GM23338 (cell line): ENCODE measurements around the gene DIAPH1.

Source experiments
- CREB1 ChIP-seq: fragments of 250-450 bp; sonication (Bioruptor Pico); IDR thresholded peaks from 2 replicates; pipeline ENCODE4 v1.5.0; 2020; ENCODE audit warnings: low read depth, mild to moderate bottlenecking, moderate library complexity
- CTCF ChIP-seq, 2 experiments: fragments of 200-600 bp in 1 of 2; sonication (generic) in 1 of 2; conservative IDR thresholded peaks; 2 replicates each; pipeline versions ENCODE4 v1.5.1 to v1.6.1; 2016 to 2017; ENCODE audit warnings: antibody characterized with exemption in 2 of 2, low read depth in 2 of 2, mild to moderate bottlenecking in 2 of 2, moderate library complexity in 1 of 2
- EZH2 ChIP-seq: fragments of 200-600 bp; sonication (generic); IDR thresholded peaks from one replicate; pipeline ENCODE4 v1.8.0; 2017; ENCODE audit warnings: antibody characterized with exemption, mild to moderate bottlenecking, low read depth; ENCODE audit not compliant: unreplicated experiment
- EZH2phosphoT487 ChIP-seq: fragments of 200-600 bp; sonication (generic); IDR thresholded peaks from one replicate; pipeline ENCODE4 v1.8.1; 2018; ENCODE audit warnings: antibody characterized with exemption; ENCODE audit not compliant: unreplicated experiment
- POLR2AphosphoS5 ChIP-seq: IDR thresholded peaks from 2 replicates; pipeline ENCODE4 v1.6.1; 2016; ENCODE audit warnings: antibody characterized with exemption, low read depth
- TF ChIP-seq, protein P1 (sequence below): IDR thresholded peaks from one replicate; pipeline ENCODE4 v1.6.1; 2018; ENCODE audit warnings: antibody characterized with exemption; ENCODE audit not compliant: unreplicated experiment

GRCh38 chr5:141559461-141559860, 59.3 kb downstream of the DIAPH1 start:
- TF ChIP-seq CTCF (conservative IDR thresholded peaks at IDR 0.05; ENCODE audit: low read depth in 2 of 2), result no peak
- no peak for TF ChIP-seq EZH2
- TF ChIP-seq POLR2AphosphoS5, result no peak
- no peak for TF ChIP-seq CREB1
- TF ChIP-seq, protein P1, sequence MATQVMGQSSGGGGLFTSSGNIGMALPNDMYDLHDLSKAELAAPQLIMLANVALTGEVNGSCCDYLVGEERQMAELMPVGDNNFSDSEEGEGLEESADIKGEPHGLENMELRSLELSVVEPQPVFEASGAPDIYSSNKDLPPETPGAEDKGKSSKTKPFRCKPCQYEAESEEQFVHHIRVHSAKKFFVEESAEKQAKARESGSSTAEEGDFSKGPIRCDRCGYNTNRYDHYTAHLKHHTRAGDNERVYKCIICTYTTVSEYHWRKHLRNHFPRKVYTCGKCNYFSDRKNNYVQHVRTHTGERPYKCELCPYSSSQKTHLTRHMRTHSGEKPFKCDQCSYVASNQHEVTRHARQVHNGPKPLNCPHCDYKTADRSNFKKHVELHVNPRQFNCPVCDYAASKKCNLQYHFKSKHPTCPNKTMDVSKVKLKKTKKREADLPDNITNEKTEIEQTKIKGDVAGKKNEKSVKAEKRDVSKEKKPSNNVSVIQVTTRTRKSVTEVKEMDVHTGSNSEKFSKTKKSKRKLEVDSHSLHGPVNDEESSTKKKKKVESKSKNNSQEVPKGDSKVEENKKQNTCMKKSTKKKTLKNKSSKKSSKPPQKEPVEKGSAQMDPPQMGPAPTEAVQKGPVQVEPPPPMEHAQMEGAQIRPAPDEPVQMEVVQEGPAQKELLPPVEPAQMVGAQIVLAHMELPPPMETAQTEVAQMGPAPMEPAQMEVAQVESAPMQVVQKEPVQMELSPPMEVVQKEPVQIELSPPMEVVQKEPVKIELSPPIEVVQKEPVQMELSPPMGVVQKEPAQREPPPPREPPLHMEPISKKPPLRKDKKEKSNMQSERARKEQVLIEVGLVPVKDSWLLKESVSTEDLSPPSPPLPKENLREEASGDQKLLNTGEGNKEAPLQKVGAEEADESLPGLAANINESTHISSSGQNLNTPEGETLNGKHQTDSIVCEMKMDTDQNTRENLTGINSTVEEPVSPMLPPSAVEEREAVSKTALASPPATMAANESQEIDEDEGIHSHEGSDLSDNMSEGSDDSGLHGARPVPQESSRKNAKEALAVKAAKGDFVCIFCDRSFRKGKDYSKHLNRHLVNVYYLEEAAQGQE, result no peak
- no peak for TF ChIP-seq EZH2phosphoT487
